Measurements from ENCODE around the gene OXTR. TPM values are rescaled to one million over a fixed set of nuclear protein-coding genes. Genes with fewer than 3 reads are reported as not detected.

OXTR gene
- total and polyA plus RNA-seq, 2 of the 4 experiments (the other 2 are of a cell fraction), result 42.8 to 56.1 TPM

GRCh38 chr3:8737823-8738222 is 31.6 kb downstream of the OXTR start:
- no peak overlapping the region for H4K91ac ChIP-seq (ENCODE audit: insufficient read depth, low read depth, low read length)
- H3K27me3 ChIP-seq (ENCODE audit: control insufficient read depth, insufficient read depth, low read length), result no peaks in the 10 kb centered on the region
- no peaks in the 10 kb centered on the region for H3K9me3 ChIP-seq (ENCODE audit: control insufficient read depth, insufficient read depth, low read length)
- no peak overlapping the region for H4K8ac ChIP-seq (ENCODE audit: low read depth in 2 of 2, low read length in 2 of 2)
- no peak overlapping the region for H2AK9ac ChIP-seq (replicated peaks; ENCODE audit: low read depth, low read length, poor library complexity)
- ChIA-PET CTCF (no interaction called here), POLR2A (ENCODE audit: unreplicated experiment) (no interaction called here)
- H2BK120ac ChIP-seq (ENCODE audit: low read depth, low read length), result no peak overlapping the region
- no peak overlapping the region for H2BK5ac ChIP-seq (ENCODE audit: low read depth, low read length, poor library complexity, severe bottlenecking)
- ATAC-seq (ENCODE audit: low read depth) (no peak), DNase-seq (no peak)
- no peak overlapping the region for H3K56ac ChIP-seq (ENCODE audit: extremely low read depth, insufficient read depth, low read length)
- no peak overlapping the region for H3K9ac ChIP-seq (ENCODE audit: low read depth, low read length)
- no peak overlapping the region for H3K18ac ChIP-seq (ENCODE audit: low read depth, low read length)
- H3K36me3 ChIP-seq (ENCODE audit: control insufficient read depth, insufficient read depth, low read length), result no peaks in the 10 kb centered on the region
- no peak overlapping the region for H3K4ac ChIP-seq (ENCODE audit: low read depth, low read length)
- intact Hi-C loops (cut with micrococcal nuclease), result no loop called here
- no peaks in the 10 kb centered on the region for H3K79me1 ChIP-seq (ENCODE audit: low read depth in 1 of 2, low read length in 2 of 2)
- no peak overlapping the region for H3K14ac ChIP-seq (replicated peaks; ENCODE audit: low read depth, low read length)
- TF ChIP-seq POLR2A (IDR thresholded peaks at IDR 0.05; ENCODE audit: low read depth, low read length), result no peak
- TF ChIP-seq NFE2L2 (IDR thresholded peaks at IDR 0.05; ENCODE audit: low read depth, low read length), result no peak
- no peak for TF ChIP-seq ELK1 (IDR thresholded peaks at IDR 0.05; ENCODE audit: borderline replicate concordance, low read depth, low read length)
- TF ChIP-seq CEBPB (IDR thresholded peaks at IDR 0.05; ENCODE audit: low read depth, low read length), result no peak
- TF ChIP-seq FOS (IDR thresholded peaks at IDR 0.05; ENCODE audit: low read depth, low read length), result no peak
- TF ChIP-seq RCOR1 (IDR thresholded peaks at IDR 0.05; ENCODE audit: insufficient replicate concordance, low read length), result no peak
- no peak for TF ChIP-seq USF2 (IDR thresholded peaks at IDR 0.05; ENCODE audit: low read depth, low read length)
- no peak overlapping the region for H3K27ac ChIP-seq (ENCODE audit: insufficient read depth, low read length)
- peaks cover 17% of the 10 kb centered on the region for H3K9me1 ChIP-seq (ENCODE audit: insufficient read depth, low read length)
- H4K20me1 ChIP-seq (ENCODE audit: insufficient read depth, low read length), result no peaks in the 10 kb centered on the region
- H3K23ac ChIP-seq (ENCODE audit: low read depth, low read length), result no peak overlapping the region
- H3K4me3 ChIP-seq (ENCODE audit: insufficient read depth, low read depth, low read length), result no peak overlapping the region
- H2BK20ac ChIP-seq (ENCODE audit: low read depth, low read length), result no peak overlapping the region
- H2BK15ac ChIP-seq (ENCODE audit: low read depth, low read length), result no peak overlapping the region
- no peak overlapping the region for H2AK5ac ChIP-seq (ENCODE audit: low read depth, low read length)
- no peak overlapping the region for H3K4me2 ChIP-seq (ENCODE audit: low read depth, low read length)
- H4K5ac ChIP-seq (ENCODE audit: low read depth, low read length), result no peak overlapping the region
- peaks cover 15% of the 10 kb centered on the region for H3K4me1 ChIP-seq (ENCODE audit: control insufficient read depth, insufficient read depth, low read length)
- no peak overlapping the region for H2AFZ ChIP-seq (replicated peaks; ENCODE audit: low read length, poor library complexity)
- in situ Hi-C loops (cut with MboI; ENCODE audit: low sequenced_read_pairs), result loop anchor here (25.0 kb wide), 1 partner anchor 301 kb away; no protein-coding TSS in a partner anchor
- dilution Hi-C loops (cut with HindIII; ENCODE audit: low sequenced_read_pairs, unreplicated experiment), result no loop called here
- BruUV-seq (replicated peaks), result no TSS peak

Data from IMR-90 (cell line).